ENCODE results near the gene PIGQ. TPM values are rescaled to one million over a fixed set of nuclear protein-coding genes. Genes with fewer than 3 reads are reported as not detected.
A peak's percentile ranks its signal among the peaks of the same experiment; 100 is the strongest.

PIGQ gene
- total and polyA plus RNA-seq, 2 of the 4 experiments (the other 2 are of a cell fraction): 5.9 to 36.8 TPM

DNA sequence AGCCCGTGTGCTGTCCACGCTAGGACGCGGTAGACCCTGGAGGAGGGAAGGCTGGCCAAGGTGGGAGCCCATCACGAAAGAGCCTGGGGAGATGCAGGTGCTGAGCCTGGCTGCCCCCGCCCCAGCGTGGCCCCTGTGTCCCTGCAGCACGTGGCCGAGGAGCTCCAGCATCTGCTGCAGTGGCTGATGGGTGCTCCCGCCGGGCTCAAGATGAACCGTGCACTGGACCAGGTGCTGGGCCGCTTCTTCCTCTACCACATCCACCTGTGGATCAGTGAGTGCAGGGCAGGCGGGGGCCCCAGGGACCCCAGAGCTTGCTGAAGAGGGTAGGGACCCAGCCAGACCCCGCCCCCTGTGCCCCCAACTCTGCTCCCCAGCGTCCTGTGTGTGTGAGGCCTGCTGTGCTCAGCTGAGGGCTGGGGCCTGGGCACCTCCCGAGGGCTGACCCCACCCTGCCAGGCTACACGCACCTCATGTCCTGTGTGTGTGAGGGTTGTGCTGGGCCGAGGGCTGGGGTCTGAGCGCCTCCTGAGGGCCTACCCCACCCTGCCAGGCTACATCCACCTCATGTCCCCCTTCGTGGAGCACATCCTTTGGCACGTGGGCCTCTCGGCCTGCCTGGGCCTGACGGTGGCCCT, 8.6 kb downstream of the PIGQ start:
- dilution Hi-C loops (cut with HindIII; ENCODE audit: low sequenced_read_pairs, unreplicated experiment): no loop called here
- Histone ChIP-seq H4K5ac (ENCODE audit: low read depth, low read length) (no peak overlapping the region), H3K9me1 (ENCODE audit: insufficient read depth, low read length) (no peaks in the 10 kb centered on the region), H3K4ac (ENCODE audit: low read depth, low read length) (no peak overlapping the region), H3K14ac (replicated peaks; ENCODE audit: low read depth, low read length) (no peak overlapping the region), H3K23ac (ENCODE audit: low read depth, low read length) (no peak overlapping the region), H2AFZ (replicated peaks; ENCODE audit: low read length, poor library complexity) (peak overlapping the region; percentile 51), H3K4me1 (ENCODE audit: control insufficient read depth, insufficient read depth, low read length) (no peaks in the 10 kb centered on the region), H3K27ac (ENCODE audit: insufficient read depth, low read length) (no peak overlapping the region), H2AK9ac (replicated peaks; ENCODE audit: low read depth, low read length, poor library complexity) (no peak overlapping the region), H3K4me2 (ENCODE audit: low read depth, low read length) (no peak overlapping the region), H3K18ac (ENCODE audit: low read depth, low read length) (no peak overlapping the region), H4K20me1 (ENCODE audit: insufficient read depth, low read length) (no peaks in the 10 kb centered on the region; the same call in 1 of the 2 replicates), H2BK120ac (ENCODE audit: low read depth, low read length) (no peak overlapping the region), H2AK5ac (ENCODE audit: low read depth, low read length) (peak overlapping the region; percentile 78), H3K4me3 (ENCODE audit: insufficient read depth, low read depth, low read length) (no peak overlapping the region), H3K9me3 (ENCODE audit: control insufficient read depth, insufficient read depth, low read length) (no peaks in the 10 kb centered on the region), H2BK5ac (ENCODE audit: low read depth, low read length, poor library complexity, severe bottlenecking) (no peak overlapping the region), H4K91ac (ENCODE audit: insufficient read depth, low read depth, low read length) (no peak overlapping the region), H3K27me3 (ENCODE audit: control insufficient read depth, insufficient read depth, low read length) (no peaks in the 10 kb centered on the region), H3K56ac (ENCODE audit: extremely low read depth, insufficient read depth, low read length) (no peak overlapping the region), H3K36me3 (ENCODE audit: control insufficient read depth, insufficient read depth, low read length) (peaks cover 18% of the 10 kb centered on the region; the same call in 1 of the 2 replicates), H3K79me1 (ENCODE audit: low read depth in 1 of 2, low read length in 2 of 2) (peaks cover 0 to 3% of the 10 kb centered on the region in 2 experiments; a peak in 1 of 4 replicates), H3K9ac (ENCODE audit: low read depth, low read length) (no peak overlapping the region), H2BK20ac (ENCODE audit: low read depth, low read length) (no peak overlapping the region), H4K8ac (ENCODE audit: low read depth in 2 of 2, low read length in 2 of 2) (no peak overlapping the region), H2BK15ac (ENCODE audit: low read depth, low read length) (no peak overlapping the region)
- no peak for TF ChIP-seq RCOR1 (IDR thresholded peaks at IDR 0.05; ENCODE audit: insufficient replicate concordance, low read length)
- no peak for TF ChIP-seq USF2 (IDR thresholded peaks at IDR 0.05; ENCODE audit: low read depth, low read length)
- TF ChIP-seq, protein P1, sequence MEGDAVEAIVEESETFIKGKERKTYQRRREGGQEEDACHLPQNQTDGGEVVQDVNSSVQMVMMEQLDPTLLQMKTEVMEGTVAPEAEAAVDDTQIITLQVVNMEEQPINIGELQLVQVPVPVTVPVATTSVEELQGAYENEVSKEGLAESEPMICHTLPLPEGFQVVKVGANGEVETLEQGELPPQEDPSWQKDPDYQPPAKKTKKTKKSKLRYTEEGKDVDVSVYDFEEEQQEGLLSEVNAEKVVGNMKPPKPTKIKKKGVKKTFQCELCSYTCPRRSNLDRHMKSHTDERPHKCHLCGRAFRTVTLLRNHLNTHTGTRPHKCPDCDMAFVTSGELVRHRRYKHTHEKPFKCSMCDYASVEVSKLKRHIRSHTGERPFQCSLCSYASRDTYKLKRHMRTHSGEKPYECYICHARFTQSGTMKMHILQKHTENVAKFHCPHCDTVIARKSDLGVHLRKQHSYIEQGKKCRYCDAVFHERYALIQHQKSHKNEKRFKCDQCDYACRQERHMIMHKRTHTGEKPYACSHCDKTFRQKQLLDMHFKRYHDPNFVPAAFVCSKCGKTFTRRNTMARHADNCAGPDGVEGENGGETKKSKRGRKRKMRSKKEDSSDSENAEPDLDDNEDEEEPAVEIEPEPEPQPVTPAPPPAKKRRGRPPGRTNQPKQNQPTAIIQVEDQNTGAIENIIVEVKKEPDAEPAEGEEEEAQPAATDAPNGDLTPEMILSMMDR (conservative IDR thresholded peaks at IDR 0.05; ENCODE audit: low read depth, low read length): no peak
- no peak for TF ChIP-seq MAFK (IDR thresholded peaks at IDR 0.05; ENCODE audit: low read depth, low read length)
- ATAC-seq (ENCODE audit: low read depth) (0 out of 2 replicates have a peak, but pooled peaks have one; percentile 3), DNase-seq (no peak)
- ChIA-PET CTCF (no interaction called here), POLR2A (ENCODE audit: unreplicated experiment) (no interaction called here)
- whole genome bisulfite sequencing, 2 experiments (ENCODE audit: extremely low coverage in 2 of 2, insufficient read length in 1 of 2): 96% methylated on average over 13 of the region's 24 CpGs; no CpG with 5 or more reads in 1 of the 2 experiments
- BruUV-seq (replicated peaks): no TSS peak
- in situ Hi-C loops (cut with MboI; ENCODE audit: low sequenced_read_pairs): no loop called here
- intact Hi-C loops (cut with micrococcal nuclease): loop anchor here (2.0 kb wide), 1 partner anchor 82 kb away; no protein-coding TSS in a partner anchor

Data from IMR-90 (cell line).